ENCODE results near the gene RGS17.
"Not testable (repeated sequence)": the region's sequence is repeated elsewhere in the genome, so short reads cannot be mapped to it uniquely, and the experiment has no call there.

The RGS17 gene

GRCh38 chr6:153038378-153039057, 92.6 kb downstream of the RGS17 start:
- peak; percentile 77 for FAIRE-seq
- peak; percentile 57 for DNase-seq (ENCODE audit: low spot score)

- FAIRE-seq: no peak
- DNase-seq (ENCODE audit: low spot score): no peak
Measured at GRCh38 chr6:153034139-153034538, 96.9 kb downstream of the RGS17 start.

DNA sequence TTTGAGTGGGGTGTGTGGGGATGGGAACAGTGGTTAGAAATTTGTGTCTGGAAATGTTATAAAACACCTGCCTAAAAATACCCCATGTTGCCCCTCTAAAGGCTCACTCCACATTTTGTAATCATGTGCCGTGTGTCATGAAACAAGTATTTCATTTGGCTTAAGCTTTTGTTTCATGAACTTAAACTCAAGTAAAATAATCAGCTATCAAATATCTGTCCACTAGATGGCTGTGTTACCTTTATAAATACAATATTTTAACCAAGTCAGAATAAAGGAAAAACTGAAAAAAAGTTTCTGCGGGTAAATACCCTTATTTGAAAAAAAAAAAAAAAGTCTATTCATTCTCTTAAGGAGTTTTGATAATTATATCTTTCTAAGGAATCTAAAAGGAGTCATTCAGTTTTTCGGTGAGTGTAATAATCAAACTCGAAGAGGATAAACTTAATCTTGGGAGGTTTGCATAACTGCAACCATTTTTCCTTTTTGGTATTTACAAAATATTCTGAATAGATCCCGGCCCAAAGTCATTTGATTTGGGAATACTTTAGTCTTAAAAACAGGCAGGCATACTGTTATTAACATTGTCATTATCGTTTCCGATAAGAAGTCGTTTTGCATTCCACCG, 98.7 kb downstream of the RGS17 start:
- FAIRE-seq (peak; percentile 77), DNase-seq (ENCODE audit: low spot score) (peak; percentile 6)

- DNase-seq (ENCODE audit: low spot score) (no peak), FAIRE-seq (no peak)
Measured at GRCh38 chr6:153031335-153031955, 99.6 kb downstream of the RGS17 start.

DNA sequence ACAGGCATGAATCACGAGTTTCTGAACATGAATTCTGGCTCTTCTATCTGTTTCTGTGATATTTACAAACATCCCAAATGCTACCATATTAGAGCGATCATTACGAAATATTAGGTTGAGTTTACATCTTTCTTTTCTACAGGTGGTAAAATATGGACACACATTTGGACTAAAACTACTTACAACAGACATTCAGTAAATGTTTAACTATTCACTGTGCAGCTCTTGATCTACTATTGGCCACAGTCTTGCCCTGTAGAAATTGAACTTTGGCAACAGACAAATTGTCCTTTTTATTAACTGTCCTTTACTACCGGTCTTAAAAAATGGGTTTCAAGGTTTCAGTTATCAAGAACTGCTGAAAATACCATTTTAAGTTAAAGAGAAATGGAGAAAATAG, 102.1 kb downstream of the RGS17 start:
- no peak for FAIRE-seq
- DNase-seq (ENCODE audit: low spot score): no peak

GRCh38 chr6:153028286-153028685, 102.8 kb downstream of the RGS17 start:
- DNase-seq (ENCODE audit: low spot score): no peak
- FAIRE-seq: no peak

GRCh38 chr6:153027480-153027879, 103.6 kb downstream of the RGS17 start:
- FAIRE-seq (no peak), DNase-seq (ENCODE audit: low spot score) (no peak)

DNA sequence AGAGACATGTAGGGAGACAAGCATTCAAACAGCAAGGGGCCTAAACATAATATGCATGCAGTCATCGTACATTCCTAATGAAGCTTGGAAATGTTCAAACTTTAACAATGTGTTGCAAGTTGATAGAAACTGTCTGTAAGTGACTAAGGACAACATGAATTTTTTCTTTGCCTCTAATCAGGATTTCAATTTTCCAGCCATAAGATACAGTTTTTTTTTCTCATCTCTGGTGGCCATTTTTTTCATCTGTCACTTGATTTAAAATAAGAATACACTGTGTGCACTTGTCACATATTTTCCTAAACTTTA, 106.4 kb downstream of the RGS17 start:
- FAIRE-seq (no peak), DNase-seq (ENCODE audit: low spot score) (no peak)

DNA sequence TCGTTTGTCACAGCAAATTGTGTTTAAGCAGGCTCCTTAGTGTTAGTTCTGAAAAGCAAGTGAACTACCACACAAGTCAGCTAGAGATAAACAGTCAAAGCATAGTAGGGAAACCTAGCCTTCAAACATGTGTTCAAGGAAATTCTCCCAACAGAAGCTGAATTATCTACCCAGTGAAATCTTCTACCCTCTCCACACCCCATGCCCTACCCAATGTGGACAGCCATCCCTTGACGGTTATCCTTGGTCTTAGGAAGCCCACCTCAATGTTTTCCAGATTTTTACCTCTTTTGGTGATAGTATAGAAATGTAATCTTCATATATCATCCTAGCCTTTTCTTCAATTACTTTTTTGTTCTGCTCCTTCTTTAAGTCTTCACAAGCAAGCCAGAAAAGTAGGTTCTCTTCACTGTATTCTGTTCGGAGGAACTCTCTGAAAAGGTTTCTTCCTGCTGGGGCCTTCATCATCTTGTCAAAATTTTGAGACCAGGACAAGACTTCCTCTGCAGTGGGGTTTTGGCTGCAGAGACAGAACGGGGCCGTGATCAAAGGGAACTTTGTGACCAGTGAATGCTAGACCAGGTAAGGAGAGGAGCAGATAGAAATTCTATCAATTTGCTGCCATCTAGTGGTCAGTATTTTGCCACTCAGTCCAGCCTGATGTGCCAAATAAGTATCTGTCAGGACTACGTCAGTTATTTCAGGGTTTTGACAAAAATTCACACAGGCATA, 106.9 kb downstream of the RGS17 start:
- FAIRE-seq: peak; percentile 12

DNA sequence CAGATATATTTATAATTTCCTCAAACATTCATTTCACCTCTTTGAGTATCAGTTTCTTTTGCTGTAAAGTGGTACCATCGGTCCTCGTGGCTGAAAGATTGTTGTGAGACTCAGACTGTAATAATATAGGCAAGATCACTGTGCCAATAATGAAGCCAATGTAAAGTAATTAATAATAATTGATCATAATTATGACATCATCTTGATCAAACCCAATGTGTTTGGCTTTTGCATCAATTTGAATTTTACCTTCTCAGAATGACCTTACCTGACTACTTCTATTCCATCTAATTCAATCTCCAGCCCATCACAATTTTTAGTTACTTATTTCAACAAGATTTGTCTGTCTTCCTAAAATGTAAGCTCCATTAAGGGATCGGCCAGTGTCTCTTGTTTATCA, 112.7 kb downstream of the RGS17 start:
- DNase-seq (ENCODE audit: low spot score) (no peak), FAIRE-seq (no peak)

More for the DNA sequence above, 106.9 kb downstream of the RGS17 start:
- DNase-seq (ENCODE audit: low spot score): peak; percentile 26

DNA sequence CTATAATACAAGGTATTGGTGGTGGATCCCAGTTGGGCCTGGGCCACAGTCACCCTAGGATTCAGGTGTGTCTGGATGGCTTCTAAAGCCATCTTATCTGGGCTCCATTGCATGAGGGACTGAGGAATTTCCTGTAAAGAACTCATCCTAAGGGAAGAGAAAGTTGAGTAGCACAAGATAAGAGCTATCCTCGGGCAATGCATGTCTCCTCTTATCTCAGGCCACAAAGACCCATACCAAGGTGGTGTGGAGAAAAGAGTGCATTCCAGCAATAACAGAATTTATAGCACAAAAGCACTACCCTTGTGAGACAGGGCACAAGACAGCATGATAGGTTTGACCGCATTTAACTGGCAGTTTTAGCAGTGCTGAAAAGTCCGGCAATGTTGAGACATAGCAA, 114.2 kb downstream of the RGS17 start:
- FAIRE-seq (no peak), DNase-seq (ENCODE audit: low spot score) (no peak)

GRCh38 chr6:153015094-153015640, 115.9 kb downstream of the RGS17 start:
- no peak for DNase-seq (ENCODE audit: low spot score)
- no peak for FAIRE-seq

GRCh38 chr6:153013438-153013837, 117.6 kb downstream of the RGS17 start:
- DNase-seq (ENCODE audit: low spot score) (no peak), FAIRE-seq (no peak)

DNA sequence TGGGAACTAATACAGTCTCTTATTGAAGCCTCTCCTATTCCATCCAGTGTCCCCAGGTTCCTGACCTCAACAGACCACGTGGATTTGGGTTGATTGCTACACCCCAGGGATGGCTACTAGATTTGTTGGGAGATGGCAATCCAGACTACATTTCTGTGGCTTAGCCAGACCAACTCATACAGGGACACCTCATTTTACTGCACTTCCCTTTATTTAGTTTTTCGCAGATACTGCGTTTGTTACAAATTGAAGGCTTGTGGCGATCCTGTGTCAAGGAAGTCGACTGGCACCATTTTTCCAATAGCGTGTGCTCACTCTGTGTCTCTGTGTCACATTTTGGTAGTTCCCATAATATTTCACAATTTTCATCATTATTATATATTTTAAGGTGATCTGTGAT, 118.2 kb downstream of the RGS17 start:
- DNase-seq (ENCODE audit: low spot score): no peak
- FAIRE-seq: no peak

GRCh38 chr6:153003366-153003690, 127.8 kb downstream of the RGS17 start:
- no peak for DNase-seq (ENCODE audit: low spot score)
- no peak for FAIRE-seq

DNA sequence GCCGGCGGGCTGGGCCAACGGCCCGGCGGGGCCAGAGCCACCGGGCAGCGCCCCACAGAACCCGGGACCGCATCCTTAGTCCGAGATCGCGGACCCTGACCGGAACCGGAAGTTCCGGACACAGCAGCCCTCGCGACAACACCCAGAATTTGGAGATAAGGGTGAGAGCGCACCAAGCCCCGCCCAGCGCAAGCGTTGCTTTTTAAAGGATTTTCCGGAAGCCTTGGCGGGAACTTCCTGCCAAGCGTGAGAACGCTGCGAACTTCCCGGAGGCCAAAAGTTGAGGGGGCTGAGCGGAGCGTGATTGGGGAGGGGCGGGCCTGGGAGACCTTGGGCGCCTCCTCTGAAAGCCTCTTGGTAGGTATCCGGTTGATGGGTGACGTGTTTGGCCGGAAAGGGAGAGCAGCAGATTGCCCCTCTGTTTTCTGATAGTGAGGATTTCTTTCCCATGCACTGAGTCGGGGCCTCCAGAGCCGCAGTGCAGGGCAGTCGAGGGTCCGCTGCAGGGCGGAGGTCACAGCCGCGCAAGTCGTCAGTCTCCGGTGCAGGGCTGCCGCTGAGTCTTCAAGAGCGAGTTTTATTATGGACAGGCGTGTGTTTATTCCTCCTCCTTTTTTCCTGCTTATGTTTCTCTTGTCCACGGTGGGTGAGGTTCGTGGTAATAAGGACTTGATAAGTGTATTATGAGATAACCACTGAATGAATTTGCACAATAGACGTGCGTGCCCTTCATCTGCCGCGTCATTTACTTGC, 128.3 kb downstream of the RGS17 start, which contains the start of gene MTRF1L:
TSS of gene MTRF1L (minus strand) at position 97 of the 753 bp plus-strand sequence. CDS start at position 73, 24 bp downstream.
- DNase-seq (ENCODE audit: low spot score): peak; percentile 88
- FAIRE-seq: peak; percentile 88

- DNase-seq (ENCODE audit: low spot score) (no peak), FAIRE-seq (no peak)
Measured at GRCh38 chr6:153001767-153002612, 129.1 kb downstream of the RGS17 start.

- not testable (repeated sequence) for FAIRE-seq; DNase-seq (ENCODE audit: low spot score)
Measured at GRCh38 chr6:153000790-153001189, 130.3 kb downstream of the RGS17 start.

DNA sequence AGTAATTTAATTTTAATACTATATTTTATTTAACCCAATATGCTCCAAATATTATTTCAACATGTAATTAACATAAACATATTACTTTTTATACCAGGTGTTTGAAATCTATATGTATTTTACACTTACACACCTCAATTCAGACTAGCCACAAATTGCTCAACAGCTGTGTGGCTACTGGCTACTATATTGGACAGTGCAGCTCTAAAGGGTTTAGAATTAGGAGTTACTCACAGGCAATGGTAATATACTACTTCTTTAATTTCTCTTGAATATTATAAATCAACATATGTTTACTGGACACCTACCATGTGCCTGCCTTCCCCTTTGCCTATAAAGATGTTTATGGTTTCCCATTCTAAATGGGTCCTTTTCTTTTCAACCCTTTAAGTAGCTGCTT, 130.8 kb downstream of the RGS17 start:
- no peak for FAIRE-seq
- DNase-seq (ENCODE audit: low spot score): no peak

DNA sequence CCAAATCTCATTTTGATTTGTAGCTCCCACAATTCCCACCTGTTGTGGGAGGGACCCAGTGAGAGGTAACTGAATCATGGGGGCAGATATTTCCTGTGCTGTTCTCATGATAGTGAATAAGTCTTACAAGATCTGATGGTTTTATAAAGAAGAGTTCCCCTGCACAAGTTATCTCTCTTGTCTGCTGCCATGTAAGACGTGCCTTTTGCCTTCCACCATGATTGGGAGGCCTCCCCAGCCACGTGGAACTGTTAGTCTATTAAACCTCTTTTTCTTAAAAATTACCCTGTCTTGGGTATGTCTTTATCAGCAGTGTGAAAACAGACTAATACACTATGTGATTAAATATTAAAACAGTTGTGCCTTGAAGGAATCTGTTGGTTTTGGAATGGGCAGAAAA, 131.5 kb downstream of the RGS17 start:
- FAIRE-seq; DNase-seq (ENCODE audit: low spot score): not testable (repeated sequence)
